GM12878 (cell line): ENCODE measurements around the gene CNTN2.

Experiments used
- CHD1 ChIP-seq: IDR thresholded peaks from 2 replicates; pipeline ENCODE4 v1.6.1; 2012; ENCODE audit warnings: low read depth, low read length, improper control_type of control experiment
- CTCF ChIP-seq, 3 experiments: IDR thresholded peaks in 2 of 3; conservative IDR thresholded peaks in 1 of 3; 2 replicates each; pipeline ENCODE4 v1.5.1; 2011; ENCODE audit warnings: low read depth in 3 of 3, low read length in 3 of 3, mild to moderate bottlenecking in 3 of 3, control low read depth in 2 of 3, moderate library complexity in 2 of 3, inconsistent platforms in 1 of 3, mixed read lengths in 1 of 3; ENCODE audit not compliant: control insufficient read depth in 2 of 3, insufficient read depth in 1 of 3; ENCODE audit errors: extremely low read depth in 1 of 3
- EZH2 ChIP-seq: IDR thresholded peaks from 2 replicates; pipeline ENCODE4 v1.6.1; 2012; ENCODE audit warnings: low read depth, mild to moderate bottlenecking, control low read depth, inconsistent platforms, low read length, borderline replicate concordance; ENCODE audit not compliant: control insufficient read depth
- HDAC6 ChIP-seq: fragments of 200-600 bp; sonication (generic); IDR thresholded peaks from one replicate; pipeline ENCODE4 v1.8.0; 2017; ENCODE audit warnings: antibody characterized with exemption; ENCODE audit not compliant: unreplicated experiment
- RCOR1 ChIP-seq: conservative IDR thresholded peaks from 2 replicates; pipeline ENCODE4 v1.6.1; 2012; ENCODE audit warnings: low read depth, low read length, improper control_type of control experiment
- ZNF207 ChIP-seq: fragments of 450-650 bp; IDR thresholded peaks from 2 replicates; pipeline ENCODE4 v1.6.1; 2014; ENCODE audit warnings: antibody characterized with exemption, mild to moderate bottlenecking, borderline replicate concordance

GRCh38 chr1:205013683-205014367 lies 29.2 kb upstream of the CNTN2 start:
- TF ChIP-seq ZNF207 (no peak), CHD1 (no peak), HDAC6 (no peak), CTCF (IDR thresholded peaks at IDR 0.05 in 2 of 3, conservative IDR thresholded peaks at IDR 0.05 in 1 of 3; ENCODE audit: control insufficient read depth in 2 of 3, extremely low read depth in 1 of 3, insufficient read depth in 1 of 3, low read depth in 3 of 3, low read length in 3 of 3) (no peak), EZH2 (no peak), RCOR1 (no peak)
